ENCODE results near the gene AP1B1. TPM values are rescaled to one million over a fixed set of nuclear protein-coding genes. Genes with fewer than 3 reads are reported as not detected.

AP1B1 gene
- total RNA-seq, 1 donor from 2014 or later = 132 TPM

DNA sequence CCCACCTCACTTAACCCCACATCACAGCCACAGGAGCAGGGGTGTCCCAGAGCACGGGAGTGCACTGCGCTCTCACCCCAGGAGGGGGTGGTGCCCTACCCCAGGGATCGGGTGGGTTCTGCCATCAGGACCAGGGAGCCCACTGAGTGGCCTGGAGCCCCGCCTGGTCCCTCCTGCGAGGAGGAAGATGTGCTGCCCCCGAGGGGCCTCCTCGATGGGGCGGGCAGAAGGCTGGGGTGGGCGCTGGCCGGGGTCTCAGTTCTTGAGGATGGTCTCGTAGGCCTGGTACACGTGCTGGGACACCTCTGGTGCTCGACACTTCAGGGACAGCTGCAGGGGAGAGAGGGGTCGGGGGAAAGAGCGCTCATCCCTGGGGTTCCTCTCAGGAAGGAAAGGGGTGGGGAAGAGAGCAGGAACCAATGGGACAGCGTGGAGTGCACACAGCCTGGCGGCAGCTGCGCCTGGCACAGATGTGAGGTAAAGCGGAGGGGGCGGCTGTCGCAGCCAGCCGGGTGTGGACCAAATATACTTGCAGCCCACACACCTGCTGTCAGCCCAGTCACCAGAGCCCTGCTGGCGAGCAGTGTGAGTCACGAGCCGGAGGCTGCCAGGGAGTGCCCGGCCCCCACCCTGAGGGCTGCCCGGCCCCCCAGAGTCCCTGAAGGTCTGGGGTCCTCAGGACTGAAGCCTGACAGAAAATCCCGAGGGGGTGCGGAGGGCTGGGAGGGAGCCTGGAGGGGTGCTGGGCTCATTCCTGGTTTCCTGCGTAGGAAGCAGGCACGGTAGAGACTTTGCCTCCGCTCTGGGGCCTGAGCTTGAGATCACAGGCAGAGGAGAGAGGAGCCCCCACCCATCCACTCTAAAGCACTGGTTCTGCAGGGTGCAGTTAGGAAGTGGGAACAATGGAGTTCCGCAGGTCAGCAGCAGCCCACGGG is 59.5 kb downstream of the AP1B1 start:
- ChIA-PET CTCF (no interaction called here), POLR2A (interaction anchor here (0.6 kb wide), 1 partner anchor 717 kb away, joined by 3 read pairs; no protein-coding TSS in a partner anchor)
- H3K4me3 Mint-ChIP-seq = no peak overlapping the region
- H3K27me3 Mint-ChIP-seq = no peaks in the 10 kb centered on the region
- no peak for ATAC-seq (ENCODE audit: low read depth)
- intact Hi-C loops (cut with micrococcal nuclease) = no loop called here
- H3K9me3 Mint-ChIP-seq = no peaks in the 10 kb centered on the region
- no peaks in the 10 kb centered on the region for H3K4me1 Mint-ChIP-seq
- H3K36me3 Mint-ChIP-seq (ENCODE audit: low read depth) = peaks cover 61% of the 10 kb centered on the region
- no peak for DNase-seq
- TF ChIP-seq, protein P1, sequence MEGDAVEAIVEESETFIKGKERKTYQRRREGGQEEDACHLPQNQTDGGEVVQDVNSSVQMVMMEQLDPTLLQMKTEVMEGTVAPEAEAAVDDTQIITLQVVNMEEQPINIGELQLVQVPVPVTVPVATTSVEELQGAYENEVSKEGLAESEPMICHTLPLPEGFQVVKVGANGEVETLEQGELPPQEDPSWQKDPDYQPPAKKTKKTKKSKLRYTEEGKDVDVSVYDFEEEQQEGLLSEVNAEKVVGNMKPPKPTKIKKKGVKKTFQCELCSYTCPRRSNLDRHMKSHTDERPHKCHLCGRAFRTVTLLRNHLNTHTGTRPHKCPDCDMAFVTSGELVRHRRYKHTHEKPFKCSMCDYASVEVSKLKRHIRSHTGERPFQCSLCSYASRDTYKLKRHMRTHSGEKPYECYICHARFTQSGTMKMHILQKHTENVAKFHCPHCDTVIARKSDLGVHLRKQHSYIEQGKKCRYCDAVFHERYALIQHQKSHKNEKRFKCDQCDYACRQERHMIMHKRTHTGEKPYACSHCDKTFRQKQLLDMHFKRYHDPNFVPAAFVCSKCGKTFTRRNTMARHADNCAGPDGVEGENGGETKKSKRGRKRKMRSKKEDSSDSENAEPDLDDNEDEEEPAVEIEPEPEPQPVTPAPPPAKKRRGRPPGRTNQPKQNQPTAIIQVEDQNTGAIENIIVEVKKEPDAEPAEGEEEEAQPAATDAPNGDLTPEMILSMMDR (IDR thresholded peaks at IDR 0.05) = no peak
- H3K27ac Mint-ChIP-seq = no peak overlapping the region

DNA sequence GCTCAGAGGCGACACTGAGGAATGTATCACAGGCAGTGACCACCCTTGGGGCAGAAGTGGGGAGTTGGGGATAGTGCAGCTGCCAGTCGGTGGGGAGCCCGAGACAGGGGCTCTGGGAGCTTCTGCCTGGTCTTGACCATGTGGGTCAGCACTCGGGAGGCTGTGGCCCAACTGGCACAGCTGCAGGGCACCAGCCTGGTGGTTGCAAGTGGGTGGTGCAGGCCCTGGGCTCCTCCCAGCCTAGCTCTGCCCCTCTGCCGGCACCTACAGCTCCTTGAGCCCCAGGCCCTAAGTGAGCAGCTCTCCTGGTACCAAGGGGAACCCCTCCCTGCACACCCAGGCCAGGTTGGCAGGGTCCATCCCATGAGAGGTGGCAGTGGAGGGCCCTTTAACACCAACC is 60.3 kb downstream of the AP1B1 start:
- peaks cover 55% of the 10 kb centered on the region for H3K36me3 Mint-ChIP-seq (ENCODE audit: low read depth)
- CTCF ChIA-PET = no interaction called here
- TF ChIP-seq, protein P1 (IDR thresholded peaks at IDR 0.05) = no peak
- no peaks in the 10 kb centered on the region for H3K27me3 Mint-ChIP-seq
- H3K4me3 Mint-ChIP-seq = no peak overlapping the region
- no peak overlapping the region for H3K27ac Mint-ChIP-seq
- H3K4me1 Mint-ChIP-seq = no peaks in the 10 kb centered on the region
- no peak for ATAC-seq (ENCODE audit: low read depth)
- no peaks in the 10 kb centered on the region for H3K9me3 Mint-ChIP-seq
- DNase-seq = no peak
- POLR2A ChIA-PET = interaction anchor here (0.6 kb wide), 1 partner anchor 718 kb away, joined by 3 read pairs; no protein-coding TSS in a partner anchor
- intact Hi-C loops (cut with micrococcal nuclease) = no loop called here

DNA sequence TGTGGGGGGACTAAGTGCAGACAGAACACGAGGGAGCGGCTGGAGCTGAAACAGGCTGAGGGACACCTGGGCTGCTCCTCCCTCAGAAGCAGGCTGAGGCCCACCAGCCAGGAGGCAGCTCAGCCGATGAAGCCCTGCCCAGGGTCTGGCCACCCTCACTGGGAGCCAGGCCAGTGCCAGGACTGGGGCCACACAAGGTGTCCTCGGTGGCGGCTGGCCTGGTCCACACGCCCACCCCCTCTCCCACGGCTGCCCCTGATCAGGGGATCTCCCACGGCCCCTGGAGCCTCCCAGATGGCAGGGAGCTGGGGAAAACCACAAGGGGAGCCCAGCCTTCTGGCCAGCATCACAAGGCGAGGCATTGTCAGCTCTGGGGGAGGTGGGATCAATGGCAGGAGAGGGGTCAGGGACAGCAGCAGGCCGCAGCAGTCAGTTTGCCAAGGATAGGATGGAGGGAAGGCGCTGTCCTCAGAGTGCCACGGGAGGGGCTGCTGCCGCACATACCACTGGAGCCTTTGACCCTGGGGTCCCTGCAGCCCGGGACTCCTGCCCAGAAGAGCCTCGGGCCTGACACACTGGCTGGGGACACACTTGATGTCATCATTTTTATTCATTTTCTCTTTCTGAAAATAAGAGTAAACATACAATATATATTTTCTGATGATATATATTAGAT is 61.1 kb downstream of the AP1B1 start:
- ChIA-PET CTCF (no interaction called here), POLR2A (no interaction called here)
- intact Hi-C loops (cut with micrococcal nuclease) = no loop called here
- Mint-ChIP-seq H3K27ac (no peak overlapping the region), H3K4me3 (no peak overlapping the region), H3K36me3 (ENCODE audit: low read depth) (peaks cover 50% of the 10 kb centered on the region), H3K27me3 (no peaks in the 10 kb centered on the region), H3K9me3 (no peaks in the 10 kb centered on the region), H3K4me1 (no peaks in the 10 kb centered on the region)
- ATAC-seq (ENCODE audit: low read depth) = no peak
- DNase-seq = no peak
- TF ChIP-seq, protein P1 (IDR thresholded peaks at IDR 0.05) = no peak

DNA sequence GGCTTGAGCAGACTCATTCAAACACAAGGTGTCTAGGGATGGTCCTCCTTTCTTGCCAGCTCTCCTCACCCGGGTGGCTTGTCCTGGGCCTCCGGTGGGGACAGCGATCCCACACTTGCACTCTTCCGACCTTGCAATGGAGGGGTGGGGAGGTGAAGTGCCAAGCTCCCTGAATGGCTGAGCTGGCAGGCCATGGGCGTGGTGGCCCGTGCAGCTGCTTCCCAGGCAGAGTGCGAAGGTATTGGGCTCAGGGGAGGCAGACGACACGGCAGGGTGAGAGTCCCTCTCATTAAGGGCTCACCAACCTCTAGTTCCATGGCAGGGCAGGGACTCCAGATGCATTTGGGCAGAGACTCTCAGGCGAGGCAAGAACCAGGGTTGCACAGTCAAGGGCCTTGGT is 61.9 kb downstream of the AP1B1 start:
- Mint-ChIP-seq H3K27ac (no peak overlapping the region), H3K27me3 (no peaks in the 10 kb centered on the region), H3K36me3 (ENCODE audit: low read depth) (peaks cover 43% of the 10 kb centered on the region), H3K9me3 (no peaks in the 10 kb centered on the region), H3K4me3 (no peak overlapping the region), H3K4me1 (no peaks in the 10 kb centered on the region)
- TF ChIP-seq, protein P1 (IDR thresholded peaks at IDR 0.05) = no peak
- POLR2A ChIA-PET = no interaction called here
- DNase-seq (no peak), ATAC-seq (ENCODE audit: low read depth) (no peak)
- CTCF ChIA-PET = no interaction called here
- intact Hi-C loops (cut with micrococcal nuclease) = no loop called here

DNA sequence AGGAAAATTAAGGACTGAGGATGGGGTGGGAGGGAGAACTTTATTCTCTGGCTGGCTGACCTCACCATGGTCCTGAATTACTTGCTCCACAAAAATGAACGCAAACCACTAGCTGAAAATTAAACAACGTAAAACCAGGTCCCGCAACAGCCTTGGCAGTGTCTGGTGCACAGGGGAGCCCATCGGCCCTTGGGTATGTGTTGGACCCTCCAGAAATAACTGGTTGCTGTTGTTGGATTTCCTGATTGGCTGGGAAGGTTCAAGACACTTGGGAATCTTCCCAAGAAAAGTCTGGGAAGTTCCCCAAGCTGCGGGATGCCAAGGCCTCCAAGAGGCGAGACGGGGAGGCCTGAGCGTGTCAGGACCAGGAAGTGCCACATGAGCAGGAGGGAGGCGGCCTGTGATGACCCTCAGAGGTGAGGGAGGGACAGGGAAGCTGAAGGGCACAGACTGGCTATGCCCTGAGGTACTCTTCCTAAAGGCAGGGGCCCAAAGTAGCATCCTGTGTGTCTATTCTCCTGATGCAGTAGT is 62.5 kb downstream of the AP1B1 start:
- Mint-ChIP-seq H3K36me3 (ENCODE audit: low read depth) (peaks cover 37% of the 10 kb centered on the region), H3K27me3 (no peaks in the 10 kb centered on the region), H3K4me1 (no peaks in the 10 kb centered on the region), H3K4me3 (no peak overlapping the region), H3K9me3 (no peaks in the 10 kb centered on the region), H3K27ac (no peak overlapping the region)
- intact Hi-C loops (cut with micrococcal nuclease) = no loop called here
- ChIA-PET POLR2A (no interaction called here), CTCF (no interaction called here)
- TF ChIP-seq, protein P1 (IDR thresholded peaks at IDR 0.05) = no peak
- DNase-seq (no peak), ATAC-seq (ENCODE audit: low read depth) (no peak)

All from activated B cell treated with CpG ODN at 0.5 μM for 24 hours (primary cell).